HG03457 (cell line): Measurements from ENCODE around the gene RGMA.

ENCODE experiments used
- ATAC-seq: cut with Tn5 transposase; IDR thresholded peaks from one replicate; pipeline ENCODE4 v1.9.1; 2021; ENCODE audit warnings: moderate number of reproducible peaks; ENCODE audit not compliant: unreplicated experiment

The RGMA gene

GRCh38 chr15:93093765-93094164 lies 4.8 kb upstream of the RGMA start:
- no peak for ATAC-seq

DNA sequence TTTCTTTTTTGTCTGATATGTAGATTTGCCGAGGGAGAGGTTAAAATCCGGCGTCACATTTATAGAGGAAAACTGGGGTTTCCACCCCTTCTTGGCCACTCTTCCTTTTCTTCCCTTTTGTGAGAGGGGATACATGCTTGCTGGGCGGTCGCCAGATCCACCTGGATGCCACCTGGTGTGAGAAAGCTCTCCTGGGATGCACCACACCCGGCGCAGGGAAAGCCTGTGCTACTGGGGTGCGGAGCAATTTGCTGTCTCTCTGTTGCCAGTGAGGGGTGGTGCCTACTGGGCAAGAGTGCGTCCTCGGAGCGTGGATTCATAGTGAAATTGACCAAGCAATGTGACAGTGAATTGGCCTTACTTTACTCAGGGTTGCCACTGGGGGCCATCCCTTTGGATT lies 2.5 kb upstream of the RGMA start:
- ATAC-seq, result no peak

DNA sequence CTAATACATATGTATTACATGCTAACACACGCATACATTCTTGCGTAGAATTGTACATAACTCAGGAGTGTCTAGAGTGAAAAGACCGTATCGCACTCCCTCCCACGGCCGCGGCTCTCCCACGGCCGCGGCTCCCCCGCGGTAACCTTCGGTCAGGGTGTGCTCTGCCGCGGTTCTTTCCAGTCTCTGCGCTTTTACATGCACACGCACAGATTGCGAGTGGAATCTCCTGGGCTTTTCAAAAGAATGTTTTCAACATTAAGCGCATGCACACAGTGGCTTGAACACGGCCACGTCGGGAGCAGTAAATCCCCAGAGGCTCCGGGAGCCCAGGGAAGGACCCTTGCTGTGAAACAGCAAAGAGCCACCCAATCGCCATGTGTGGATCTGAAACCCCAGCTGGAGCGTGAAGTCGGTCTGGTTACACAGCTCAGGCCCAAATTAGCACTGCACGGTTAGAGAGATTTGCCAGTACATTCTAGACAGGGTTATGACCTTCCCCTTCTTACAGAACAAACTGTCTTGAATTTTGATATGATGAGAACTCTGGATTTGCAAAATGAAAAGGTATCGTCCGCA lies 805 bp upstream of the RGMA start:
- ATAC-seq, result no peak

DNA sequence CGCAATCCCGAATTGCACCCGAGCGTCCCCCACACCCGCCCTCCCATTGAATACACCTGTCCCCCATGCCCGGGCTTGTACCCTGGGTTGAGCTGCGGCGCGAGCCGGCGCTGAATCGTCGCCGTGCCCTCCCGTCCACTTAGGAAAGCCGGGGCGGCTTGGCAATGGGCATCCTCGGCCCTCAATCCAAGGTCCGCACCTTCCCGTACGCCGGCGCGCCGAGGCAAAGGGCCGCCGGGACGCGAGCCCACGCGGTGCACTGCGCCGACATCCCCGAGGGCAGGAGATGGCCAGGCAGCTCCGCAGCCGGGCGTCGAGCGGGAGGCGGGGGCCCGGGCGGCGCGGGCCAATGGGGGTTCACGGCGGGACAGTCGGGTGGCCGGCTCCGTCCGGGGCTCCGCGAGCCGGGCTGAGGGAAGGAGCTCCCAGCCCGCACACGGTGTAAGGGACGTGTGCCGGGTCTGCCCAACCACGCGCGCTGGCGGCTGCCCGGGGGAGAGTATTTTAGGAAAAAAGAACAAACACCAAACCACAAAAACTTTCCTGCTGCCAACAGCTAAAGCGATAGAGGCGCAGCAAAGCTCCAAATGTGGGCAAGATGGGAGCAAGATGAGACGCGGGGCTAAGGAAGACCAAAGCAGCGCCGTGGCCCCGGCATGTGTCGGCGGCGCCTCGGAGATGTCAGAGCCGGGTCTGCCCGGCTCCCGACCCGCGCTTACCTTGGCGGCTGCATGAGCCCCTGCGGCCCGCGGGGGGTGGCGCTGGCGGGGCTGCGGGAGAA lies 621 bp downstream of the RGMA start:
- ATAC-seq, result no peak

GRCh38 chr15:93087825-93088199 lies 1.2 kb downstream of the RGMA start:
- ATAC-seq, result no peak

DNA sequence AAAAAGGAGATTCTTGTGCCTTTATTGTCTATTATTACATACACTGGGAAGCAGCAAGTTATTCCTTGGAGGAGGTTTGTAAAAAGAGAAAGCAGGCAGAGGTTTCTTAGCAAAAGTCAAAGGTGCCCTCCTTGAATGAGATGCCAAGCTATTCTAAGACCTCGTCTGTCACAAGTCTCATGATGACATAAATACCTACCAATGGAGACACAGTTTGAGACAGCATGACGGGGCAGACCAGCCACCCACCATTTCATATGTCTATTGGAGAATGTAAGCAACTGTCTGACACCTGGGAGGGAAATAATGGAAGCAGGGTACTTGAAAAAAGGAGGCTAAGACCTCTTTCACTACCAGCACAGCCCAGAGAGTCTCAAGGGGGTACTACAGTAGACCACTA lies 2.2 kb downstream of the RGMA start:
- ATAC-seq, result no peak

DNA sequence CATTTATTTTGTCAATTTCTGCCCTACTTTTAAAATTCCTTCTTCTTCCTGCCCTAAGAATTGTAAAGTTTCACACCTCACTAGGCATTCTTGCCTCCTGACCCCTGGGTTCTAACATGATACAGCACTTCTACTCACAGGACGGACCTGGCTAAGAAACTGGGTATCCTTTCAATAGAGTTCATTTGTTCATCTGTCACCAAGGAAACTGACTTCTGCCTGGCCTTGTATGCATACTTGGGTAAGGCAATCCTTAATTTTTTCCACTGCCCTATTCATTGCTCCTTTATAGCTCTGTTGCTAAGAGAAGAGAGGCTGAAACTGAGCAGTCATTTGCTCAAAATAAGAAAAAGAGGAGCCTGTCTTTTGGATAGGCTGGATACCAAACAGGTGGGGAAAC lies 3.3 kb downstream of the RGMA start:
- ATAC-seq, result no peak

- ATAC-seq, result no peak
Observed at GRCh38 chr15:93082861-93083260, 6.2 kb downstream of the RGMA start.

DNA sequence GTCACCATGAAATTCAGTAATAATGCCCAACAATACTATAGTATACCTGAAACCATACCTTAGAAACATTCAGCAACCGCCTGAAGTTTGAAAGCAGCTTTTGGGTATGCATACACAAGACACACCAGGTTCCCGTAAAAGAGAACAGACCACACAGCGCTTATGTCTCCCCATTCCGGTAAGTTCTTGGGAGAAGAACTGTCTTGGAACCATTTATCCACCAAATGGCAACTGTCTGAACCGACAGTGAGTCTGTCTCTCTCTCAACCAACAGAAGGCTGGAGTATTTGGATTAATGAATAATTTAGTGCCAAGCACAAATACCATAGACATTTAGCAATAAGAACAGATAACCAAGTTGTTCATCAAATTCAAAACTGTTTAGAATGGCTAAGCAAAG lies 7.6 kb downstream of the RGMA start:
- no peak for ATAC-seq

DNA sequence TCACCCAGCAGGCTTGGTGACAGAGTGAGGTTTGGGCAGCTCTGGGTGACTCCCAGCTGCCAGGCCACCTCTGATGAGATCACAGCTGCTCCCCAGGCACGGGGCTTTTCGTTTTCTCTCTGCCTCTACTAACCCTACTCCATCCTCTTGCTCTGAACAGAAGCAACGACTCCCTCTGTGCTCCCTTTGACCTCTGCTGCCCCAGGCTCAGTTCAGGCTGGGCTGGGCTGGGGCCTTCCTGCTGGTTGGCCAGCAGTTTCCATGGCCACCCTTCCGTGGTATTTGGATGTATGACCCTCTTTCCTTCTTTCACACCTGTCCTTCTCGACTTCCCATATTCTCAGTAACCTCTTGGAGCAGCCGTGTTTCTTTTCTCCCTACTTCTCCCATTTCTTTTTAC lies 8.6 kb downstream of the RGMA start:
- no peak for ATAC-seq

GRCh38 chr15:93076875-93077274 lies 12.1 kb downstream of the RGMA start:
- ATAC-seq, result no peak

DNA sequence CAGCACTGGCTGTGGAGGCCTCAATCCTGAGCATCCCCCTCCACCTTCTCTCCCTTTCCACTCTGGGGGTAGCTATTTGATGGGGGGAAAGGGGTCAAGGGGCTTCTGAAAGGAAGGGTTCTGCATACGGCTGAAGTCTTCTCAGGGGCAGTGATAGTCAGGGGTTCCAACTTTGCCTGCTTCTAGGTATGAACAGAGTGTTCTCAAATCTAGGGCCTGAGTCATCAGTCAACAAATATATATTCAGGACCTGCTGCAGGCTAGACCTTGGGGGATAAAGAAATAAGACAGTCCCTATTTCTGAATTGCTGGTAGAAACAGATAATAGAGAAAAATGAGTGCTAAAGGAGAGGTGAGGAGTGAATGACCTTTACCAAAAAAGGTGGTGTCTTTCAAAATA lies 12.8 kb downstream of the RGMA start:
- no peak for ATAC-seq

- ATAC-seq, result no peak
Observed at GRCh38 chr15:93074599-93074998, 14.4 kb downstream of the RGMA start.

GRCh38 chr15:93073465-93073952 lies 15.5 kb downstream of the RGMA start:
- ATAC-seq, result no peak

DNA sequence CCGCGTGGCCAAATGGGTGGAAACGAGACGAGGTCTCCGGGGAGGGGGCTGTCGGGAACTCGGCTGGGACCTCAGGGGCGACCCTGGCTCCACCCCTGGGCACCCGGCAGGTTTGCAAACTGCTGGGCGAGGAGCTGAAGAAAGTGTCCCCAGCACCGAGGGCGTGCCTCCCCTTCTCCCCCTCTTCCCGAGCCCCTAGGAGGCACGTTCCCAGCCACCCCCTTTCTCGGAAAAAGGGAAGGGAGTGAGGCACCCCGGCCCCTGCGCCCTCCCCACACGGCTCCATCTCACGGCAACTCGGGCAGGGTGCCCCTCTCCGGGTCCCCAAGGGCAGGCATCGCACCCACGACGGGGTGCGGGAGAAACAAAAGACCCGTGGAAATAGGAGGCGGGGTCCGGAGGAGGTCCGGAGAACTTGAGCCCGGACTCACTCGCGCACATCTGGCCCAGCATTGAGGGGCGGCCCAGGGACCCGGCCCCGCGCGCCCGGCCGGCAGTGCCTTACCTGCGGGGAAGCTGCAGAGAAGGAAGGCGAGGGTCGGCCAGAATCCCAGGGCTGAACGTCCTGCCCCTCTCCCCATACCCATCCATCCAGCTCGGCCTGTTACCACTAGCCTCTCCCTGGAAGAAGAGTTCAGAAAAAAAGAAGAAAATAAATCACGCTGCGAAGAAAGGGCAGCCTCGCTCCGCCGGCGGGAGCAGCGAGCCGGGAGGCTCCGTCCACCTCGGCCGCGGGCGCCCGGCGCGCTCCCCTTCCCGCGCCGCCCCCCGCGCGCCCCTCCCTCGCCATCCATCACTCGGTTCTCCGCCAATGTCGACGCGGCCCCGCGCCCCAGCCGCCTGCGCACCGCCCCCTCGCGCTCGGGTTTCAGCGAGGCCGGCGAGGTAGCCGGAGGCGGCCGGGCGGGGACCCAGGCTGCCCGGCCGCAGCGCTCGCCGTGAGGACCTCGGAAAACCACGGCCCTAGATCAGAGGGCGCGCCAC lies 16.3 kb downstream of the RGMA start:
- ATAC-seq, result no peak

GRCh38 chr15:93072011-93072410 lies 17.0 kb downstream of the RGMA start:
- no peak for ATAC-seq

DNA sequence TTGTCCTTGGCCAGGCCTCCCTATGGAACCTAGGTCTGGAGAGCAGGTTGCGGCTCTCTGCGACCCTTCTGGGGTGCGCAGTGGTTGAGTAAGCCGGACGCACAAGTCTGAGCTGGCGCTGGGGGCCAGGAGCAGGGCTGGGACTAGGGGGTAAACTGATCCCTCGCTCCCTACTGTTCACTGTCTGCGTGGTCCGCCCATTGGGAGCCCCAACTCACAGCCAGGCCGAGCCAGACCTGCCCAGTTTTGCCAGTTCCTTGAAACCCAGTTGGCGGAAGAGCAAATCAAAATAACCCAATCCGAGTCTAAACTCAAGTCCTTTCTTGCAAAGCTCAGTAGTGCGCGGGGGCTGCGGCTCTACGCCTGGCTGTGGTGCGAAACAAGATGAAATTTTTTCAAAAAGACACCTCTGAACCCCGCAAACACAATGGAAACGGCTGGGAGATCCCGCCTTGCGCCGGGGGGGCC lies 17.5 kb downstream of the RGMA start:
- ATAC-seq, result no peak

- no peak for ATAC-seq
Observed at GRCh38 chr15:93070551-93071296, 18.3 kb downstream of the RGMA start.

DNA sequence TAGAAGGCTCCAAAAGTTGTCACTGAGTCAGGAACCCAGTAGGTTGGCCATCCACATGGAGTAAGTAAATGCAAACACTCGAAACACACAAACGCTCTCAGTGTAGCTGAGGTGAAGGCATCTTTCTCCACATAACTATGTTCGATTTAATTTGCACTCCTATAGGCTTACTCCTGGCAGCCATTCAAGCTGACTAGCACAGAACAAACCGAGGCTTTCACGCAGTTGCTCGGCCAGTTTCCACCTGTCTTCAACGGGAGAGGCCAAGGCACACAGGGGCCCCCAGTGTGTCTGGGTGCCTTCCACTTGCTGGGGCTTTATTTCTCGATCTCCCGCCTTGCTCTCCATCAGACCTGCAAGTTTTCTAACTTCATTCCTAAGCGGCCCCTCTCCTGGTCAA lies 18.9 kb downstream of the RGMA start:
- ATAC-seq, result no peak

DNA sequence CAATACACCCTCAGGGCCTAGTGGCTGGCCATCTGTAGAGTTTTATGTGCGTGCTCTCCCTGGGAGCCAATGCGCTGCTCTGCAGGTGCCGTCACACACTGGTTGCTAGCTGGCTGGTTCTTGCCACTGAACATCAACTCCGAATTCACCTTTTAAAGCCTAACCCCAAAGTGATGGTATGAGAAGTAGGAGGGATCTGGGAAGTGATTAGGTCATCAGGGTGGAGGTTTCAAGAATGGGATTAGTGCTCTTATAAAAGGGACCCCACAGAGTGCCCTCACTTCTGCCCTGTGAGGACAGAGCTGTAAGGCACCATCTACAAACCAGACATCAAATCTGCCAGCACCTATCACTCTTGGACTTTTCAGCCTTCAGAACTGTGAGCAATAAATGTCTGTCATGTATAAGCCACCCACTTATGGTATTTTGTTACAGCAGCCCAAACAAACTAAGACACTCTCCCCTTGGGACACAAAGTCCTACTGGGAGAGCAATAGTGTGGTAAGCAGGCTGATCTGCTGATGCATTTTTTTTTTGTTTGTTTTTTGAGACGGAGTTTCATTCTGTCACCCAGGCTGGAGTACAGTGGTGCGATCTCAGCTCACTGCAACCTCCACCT lies 20.3 kb downstream of the RGMA start:
- no peak for ATAC-seq
